ENCODE results near the gene TMEM132A.

TMEM132A gene

DNA sequence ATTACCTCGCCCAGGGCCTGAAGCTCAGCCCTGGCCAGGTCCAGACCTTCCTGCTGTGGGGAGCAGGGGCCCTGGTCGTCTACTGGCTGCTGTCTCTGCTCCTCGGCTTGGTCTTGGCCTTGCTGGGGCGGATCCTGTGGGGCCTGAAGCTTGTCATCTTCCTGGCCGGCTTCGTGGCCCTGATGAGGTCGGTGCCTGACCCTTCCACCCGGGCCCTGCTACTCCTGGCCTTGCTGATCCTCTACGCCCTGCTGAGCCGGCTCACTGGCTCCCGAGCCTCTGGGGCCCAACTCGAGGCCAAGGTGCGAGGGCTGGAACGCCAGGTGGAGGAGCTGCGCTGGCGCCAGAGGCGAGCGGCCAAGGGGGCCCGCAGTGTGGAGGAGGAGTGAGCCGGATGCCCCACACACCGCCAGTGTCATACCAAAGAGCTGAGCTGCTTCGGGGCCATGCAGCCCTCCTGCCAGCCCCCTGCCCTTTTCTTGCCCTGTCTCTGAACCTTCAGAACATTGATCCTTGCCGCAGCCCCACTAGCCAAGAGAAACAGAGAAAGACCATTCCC is 2.4 kb upstream of the TMEM132A start:
- no peak for DNase-seq (ENCODE audit: low spot score)

GRCh38 chr11:60922906-60923305 is 1.4 kb upstream of the TMEM132A start:
- DNase-seq (ENCODE audit: low spot score) = no peak

- DNase-seq (ENCODE audit: low spot score) = no peak
Measured at GRCh38 chr11:60923326-60923725, 934 bp upstream of the TMEM132A start.

DNA sequence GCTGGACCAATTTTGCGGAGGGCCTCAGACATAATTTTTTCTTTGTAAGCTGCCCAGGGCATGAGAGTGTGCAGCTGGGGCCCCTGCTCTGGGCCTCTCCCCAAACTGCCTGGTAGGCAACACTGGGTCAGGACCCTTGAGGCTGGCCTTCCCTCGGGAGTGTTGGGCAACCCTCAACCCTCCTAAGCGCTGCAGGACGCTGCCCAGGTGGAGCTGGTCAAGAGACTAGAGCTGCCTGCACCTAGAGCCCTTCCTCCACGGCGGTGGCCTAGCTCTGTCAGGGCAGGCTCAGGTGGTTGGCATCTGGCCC is 505 bp upstream of the TMEM132A start:
- DNase-seq (ENCODE audit: low spot score) = no peak

DNA sequence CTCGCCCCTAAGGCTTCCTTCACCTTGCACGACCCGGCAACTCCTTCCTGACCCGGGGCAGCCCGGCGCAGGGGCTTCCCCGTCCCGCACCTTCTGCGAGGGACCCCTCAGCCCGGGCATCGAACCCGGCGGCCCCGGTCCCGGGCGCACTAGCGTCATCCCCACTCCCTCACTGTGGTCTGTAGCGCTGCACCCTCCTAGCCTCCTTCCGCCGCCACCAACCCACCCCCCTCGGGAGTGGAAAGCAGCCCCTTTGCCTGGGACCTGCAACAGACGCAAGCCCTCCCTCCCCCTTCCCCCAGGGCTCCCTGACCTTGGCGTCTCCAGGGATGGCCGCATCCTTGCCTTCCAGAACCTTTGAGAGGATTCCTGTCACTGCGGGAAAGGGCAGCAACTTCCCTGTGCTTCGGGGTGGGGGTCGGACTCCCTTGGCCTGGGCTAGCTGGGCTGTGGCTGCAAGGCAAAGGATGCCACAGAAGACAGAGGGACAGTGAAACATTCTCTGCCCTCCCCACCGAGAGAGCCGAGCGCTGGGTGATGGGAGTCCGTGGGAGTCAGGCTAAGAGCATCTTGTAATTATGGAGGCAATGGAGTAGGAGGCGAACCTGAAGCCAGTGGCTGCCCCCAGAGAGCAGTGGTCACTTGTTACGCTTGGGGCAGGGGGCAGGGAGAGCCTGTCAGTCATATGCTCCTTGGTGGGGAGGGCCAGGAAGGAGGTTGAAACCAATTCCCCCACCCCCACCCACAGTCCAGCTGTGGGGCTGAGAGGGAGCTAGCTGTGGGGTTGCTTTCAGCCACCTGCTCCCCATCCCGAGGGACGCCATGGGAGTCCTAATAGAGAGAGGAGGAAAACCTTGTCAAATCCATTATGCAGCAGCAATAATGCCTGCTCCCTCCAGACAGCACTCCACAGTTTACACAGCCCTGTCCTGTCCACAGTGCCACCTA is 920 bp downstream of the TMEM132A start:
- no peak for DNase-seq (ENCODE audit: low spot score)

DNA sequence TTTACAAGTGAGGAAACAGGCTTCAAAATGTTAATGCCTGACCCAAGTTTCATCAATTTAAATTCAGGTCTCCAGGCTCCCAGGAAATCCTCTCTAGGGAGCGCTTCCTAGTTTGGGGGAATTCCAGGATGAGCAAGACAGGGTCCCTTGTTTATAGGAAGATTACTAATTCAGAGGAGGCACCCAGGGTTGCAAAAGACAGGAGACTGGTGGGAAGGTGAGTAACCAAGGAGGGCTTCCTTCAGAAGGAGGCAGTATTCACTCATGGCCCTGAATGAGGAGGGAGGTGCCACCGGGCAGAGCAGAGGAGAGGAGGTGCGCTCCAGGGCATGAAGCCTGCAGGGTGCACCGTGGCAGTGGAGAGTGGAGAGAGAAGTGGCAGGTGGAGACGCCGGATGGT is 1.6 kb downstream of the TMEM132A start:
- no peak for DNase-seq (ENCODE audit: low spot score)

DNA sequence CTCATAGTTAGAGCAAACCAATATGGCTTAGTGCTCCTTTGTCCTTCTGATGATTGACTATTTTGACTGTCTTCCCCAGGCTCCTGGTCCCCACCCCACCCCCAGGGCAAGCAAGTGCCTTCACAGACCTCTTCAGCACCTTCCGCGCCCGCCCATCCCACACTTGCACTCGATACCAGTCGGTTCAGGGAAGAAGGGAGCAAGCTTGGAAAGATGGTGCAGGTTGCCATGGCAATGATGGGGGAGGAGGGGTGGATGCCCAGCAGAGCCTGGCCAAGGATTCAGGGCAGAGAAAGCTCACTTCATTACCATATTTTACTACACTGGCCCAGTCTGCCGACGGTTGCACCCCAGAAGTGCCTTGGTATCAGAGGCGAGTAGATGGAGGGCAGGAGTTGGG is 2.2 kb downstream of the TMEM132A start:
- no peak for DNase-seq (ENCODE audit: low spot score)

DNA sequence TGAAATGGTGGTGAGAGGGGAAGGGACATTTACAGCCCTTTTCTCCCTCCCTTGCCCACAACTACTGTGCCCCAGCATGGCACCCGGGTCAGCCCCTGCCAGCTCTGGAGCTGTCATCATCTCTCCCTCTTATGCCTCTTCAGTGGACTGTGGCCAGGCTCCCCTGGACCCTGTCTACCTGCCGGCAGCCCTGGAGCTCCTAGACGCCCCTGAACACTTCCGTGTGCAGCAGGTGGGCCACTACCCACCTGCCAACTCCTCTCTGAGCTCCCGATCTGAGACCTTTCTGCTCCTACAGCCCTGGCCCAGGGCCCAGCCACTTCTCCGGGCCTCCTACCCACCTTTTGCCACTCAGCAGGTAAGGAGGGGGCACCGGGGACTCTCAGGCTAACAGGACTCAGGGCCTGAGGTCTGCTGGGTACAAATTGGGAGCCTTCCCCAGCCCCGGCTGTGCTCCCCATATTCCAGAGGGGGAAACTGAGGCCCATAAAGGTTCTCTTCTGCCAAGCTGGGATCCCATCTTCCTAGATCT is 2.9 kb downstream of the TMEM132A start:
- DNase-seq (ENCODE audit: low spot score) = no peak

GRCh38 chr11:60927600-60927999 is 3.3 kb downstream of the TMEM132A start:
- no peak for DNase-seq (ENCODE audit: low spot score)

GRCh38 chr11:60928563-60929001 is 4.3 kb downstream of the TMEM132A start:
- no peak for DNase-seq (ENCODE audit: low spot score)

DNA sequence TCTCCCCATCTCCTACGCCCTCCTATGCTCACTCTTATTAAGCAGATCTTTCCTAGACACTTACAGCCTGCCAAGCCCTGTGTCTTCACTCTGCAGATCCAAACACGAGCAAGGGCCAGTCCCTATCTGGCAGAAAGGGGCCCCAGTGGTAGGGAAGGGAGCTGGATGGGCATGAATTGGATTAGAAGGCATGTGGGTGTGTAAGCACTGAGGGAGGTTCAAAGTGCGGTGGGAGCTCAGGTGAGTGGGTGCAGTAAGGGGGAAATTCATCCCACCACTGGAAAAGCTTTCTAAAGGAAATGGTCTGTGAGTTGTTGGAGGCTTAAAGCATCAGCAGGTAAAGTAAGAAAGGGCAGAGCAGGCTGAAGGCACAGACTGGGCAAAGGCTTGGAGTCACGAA is 5.5 kb downstream of the TMEM132A start:
- DNase-seq (ENCODE audit: low spot score) = no peak

GRCh38 chr11:60930394-60930793 is 6.1 kb downstream of the TMEM132A start:
- no peak for DNase-seq (ENCODE audit: low spot score)

- DNase-seq (ENCODE audit: low spot score) = no peak
Measured at GRCh38 chr11:60931917-60932316, 7.7 kb downstream of the TMEM132A start.

- DNase-seq (ENCODE audit: low spot score) = no peak
Measured at GRCh38 chr11:60932605-60933356, 8.5 kb downstream of the TMEM132A start.

DNA sequence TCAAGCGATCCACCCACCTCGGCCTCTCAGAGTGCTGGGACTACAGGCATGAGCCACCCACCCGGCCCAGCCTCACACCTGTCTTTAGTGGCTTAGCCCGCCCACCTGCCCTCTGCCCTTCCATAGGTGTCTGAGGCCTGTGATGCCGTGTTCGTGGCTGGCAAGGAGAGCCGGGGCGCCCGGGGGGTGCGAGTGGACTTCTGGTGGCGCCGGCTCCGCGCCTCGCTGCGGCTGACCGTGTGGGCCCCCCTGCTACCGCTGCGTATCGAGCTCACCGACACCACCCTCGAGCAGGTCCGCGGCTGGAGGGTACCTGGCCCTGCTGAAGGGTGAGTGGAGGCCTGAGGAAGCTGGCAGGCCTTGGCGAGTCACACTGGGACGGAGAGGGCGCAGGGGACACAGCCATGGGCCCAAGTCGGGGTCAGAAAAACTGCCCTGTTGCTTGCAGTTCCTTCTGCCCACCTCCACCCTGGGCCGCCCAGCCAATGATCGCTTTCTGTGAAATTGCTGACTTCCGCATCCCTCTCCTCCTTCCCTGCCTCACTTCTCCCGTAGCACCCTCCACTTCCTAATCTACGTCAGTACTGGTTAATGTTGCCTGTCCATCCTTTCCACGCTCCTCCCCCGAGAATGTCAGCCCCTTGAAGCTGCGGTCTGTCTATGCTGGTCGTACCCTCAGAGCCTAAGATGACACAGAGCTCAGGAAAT is 9.3 kb downstream of the TMEM132A start:
- no peak for DNase-seq (ENCODE audit: low spot score)

DNA sequence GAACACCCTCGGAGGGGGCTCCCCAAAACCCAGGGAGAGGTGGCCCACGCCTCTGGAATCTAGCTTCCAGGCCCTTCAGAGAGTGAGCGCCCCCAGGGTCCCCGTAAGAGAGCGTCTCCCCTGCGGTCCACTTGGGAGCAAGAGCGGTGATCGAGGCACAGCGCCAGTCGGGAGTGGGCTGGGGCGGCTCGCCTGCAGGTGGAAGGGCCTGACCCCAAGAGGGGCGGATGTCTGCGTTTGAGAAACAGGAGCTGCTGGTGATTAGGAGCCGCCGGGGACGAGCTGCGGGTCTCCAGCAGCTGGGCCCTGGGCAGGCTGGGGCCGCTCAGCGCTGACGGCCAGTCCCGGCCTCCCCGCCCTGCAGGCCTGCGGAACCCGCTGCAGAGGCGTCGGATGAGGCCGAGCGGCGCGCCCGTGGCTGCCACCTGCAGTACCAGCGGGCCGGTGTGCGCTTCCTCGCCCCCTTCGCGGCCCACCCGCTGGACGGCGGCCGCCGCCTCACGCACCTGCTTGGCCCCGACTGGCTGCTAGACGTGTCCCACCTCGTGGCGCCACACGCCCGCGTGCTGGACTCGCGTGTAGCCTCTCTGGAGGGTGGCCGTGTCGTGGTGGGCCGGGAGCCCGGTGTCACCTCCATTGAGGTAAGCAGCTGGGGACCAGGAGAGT is 10.0 kb downstream of the TMEM132A start:
- no peak for DNase-seq (ENCODE audit: low spot score)

DNA sequence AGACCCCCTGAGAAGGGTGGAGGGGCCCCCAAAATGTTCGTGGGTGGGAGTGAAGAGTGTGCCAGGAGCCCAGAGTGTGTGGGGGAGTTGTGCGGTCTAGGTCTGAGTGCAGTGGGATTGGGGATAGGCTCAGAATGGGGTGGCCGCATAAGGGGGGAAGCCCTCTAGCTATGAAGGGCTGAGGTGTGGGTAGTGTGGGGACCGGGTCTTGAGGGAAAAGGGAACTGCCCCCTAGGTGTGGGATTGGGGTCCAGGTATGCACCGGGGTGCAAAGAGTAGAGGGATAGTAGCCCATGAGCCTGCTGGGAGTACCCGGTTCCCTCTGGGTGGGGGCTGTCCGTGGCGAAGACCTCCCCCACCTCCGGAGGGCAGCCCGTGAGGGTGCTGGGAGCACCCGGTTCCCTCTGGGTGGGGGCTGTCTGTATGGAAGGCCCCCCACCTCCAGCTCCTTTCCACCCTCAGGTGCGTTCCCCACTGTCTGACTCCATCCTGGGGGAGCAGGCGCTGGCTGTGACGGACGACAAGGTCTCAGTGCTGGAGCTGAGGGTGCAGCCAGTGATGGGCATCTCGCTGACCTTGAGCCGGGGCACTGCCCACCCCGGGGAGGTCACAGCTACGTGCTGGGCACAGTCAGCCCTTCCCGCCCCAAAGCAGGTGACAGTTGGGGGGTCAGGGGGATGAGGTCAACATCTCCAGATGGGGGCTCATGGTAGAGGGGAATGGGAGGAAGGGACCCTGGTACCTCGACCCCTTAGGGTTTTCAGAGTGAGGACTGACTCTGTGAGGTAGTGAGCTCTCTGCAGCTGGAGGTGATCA is 10.7 kb downstream of the TMEM132A start:
- no peak for DNase-seq (ENCODE audit: low spot score)

DNA sequence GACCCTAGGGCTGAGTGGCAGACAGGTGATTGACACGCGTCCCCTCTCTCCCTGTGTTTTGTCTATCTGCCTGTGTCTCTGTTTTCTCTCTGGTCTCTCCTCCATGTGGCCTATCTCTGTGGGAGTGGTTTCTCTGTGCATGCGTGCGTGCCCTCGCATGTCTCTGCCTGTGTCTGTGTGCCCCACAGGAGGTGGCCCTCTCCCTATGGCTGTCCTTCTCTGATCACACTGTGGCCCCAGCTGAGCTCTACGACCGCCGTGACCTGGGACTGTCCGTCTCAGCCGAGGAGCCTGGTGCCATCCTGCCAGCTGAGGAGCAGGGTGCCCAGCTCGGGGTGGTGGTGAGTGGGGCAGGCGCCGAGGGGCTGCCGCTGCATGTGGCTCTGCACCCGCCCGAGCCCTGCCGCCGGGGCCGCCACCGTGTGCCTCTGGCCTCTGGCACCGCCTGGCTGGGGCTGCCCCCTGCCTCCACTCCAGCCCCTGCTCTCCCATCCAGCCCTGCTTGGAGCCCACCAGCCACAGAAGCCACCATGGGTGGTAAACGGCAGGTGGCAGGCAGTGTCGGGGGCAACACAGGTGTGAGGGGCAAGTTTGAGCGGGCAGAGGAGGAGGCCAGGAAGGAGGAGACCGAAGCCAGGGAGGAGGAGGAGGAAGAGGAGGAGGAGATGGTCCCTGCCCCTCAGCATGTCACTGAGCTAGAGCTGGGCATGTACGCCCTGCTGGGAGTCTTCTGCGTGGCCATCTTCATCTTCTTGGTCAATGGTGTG is 11.6 kb downstream of the TMEM132A start:
- no peak for DNase-seq (ENCODE audit: low spot score)

DNA sequence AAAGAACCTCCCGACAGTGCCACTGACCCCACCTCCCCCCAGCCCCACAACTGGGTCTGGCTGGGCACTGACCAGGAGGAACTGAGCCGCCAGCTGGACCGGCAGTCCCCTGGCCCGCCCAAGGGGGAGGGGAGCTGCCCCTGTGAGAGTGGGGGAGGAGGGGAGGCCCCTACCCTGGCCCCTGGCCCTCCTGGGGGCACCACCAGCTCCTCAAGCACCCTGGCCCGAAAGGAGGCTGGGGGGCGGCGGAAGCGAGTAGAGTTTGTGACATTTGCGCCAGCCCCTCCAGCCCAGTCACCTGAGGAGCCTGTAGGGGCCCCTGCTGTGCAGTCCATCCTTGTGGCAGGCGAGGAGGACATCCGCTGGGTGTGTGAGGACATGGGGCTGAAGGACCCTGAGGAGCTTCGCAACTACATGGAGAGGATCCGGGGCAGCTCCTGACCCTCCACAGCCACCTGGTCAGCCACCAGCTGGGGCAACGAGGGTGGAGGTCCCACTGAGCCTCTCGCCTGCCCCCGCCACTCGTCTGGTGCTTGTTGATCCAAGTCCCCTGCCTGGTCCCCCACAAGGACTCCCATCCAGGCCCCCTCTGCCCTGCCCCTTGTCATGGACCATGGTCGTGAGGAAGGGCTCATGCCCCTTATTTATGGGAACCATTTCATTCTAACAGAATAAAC is 12.3 kb downstream of the TMEM132A start:
- no peak for DNase-seq (ENCODE audit: low spot score)
